Activated CD4-positive, alpha-beta T cell treated with anti-CD3 and anti-CD28 coated beads, Interleukin-2, amount 50 U/mL, for 4 hours (primary cell): ENCODE data around the gene PRICKLE1.

ENCODE experiments used
- DNase-seq, 2 experiments: peaks; one replicate each; pipeline ENCODE4 v3.0.0-alpha.2; 2020

Gene PRICKLE1

GRCh38 chr12:42484996-42485395 is 104.5 kb downstream of the PRICKLE1 start:
- no peak for DNase-seq

- peak; percentile 6 to 15 for DNase-seq
Observed at GRCh38 chr12:42483521-42483790, 106.1 kb downstream of the PRICKLE1 start.

GRCh38 chr12:42482748-42483520 is 106.6 kb downstream of the PRICKLE1 start:
- peak; percentile 6 to 15 for DNase-seq

GRCh38 chr12:42482041-42482747 is 107.4 kb downstream of the PRICKLE1 start:
- no peak for DNase-seq

- no peak for DNase-seq
Observed at GRCh38 chr12:42481368-42481767, 108.2 kb downstream of the PRICKLE1 start.

- DNase-seq, result no peak
Observed at GRCh38 chr12:42477941-42478340, 111.6 kb downstream of the PRICKLE1 start.

GRCh38 chr12:42475106-42475505 is 114.4 kb downstream of the PRICKLE1 start:
- DNase-seq, result no peak

- DNase-seq, result no peak
Observed at GRCh38 chr12:42474391-42474790, 115.2 kb downstream of the PRICKLE1 start.

- DNase-seq, result no peak
Observed at GRCh38 chr12:42473561-42473960, 116.0 kb downstream of the PRICKLE1 start.

GRCh38 chr12:42473130-42473529 is 116.4 kb downstream of the PRICKLE1 start:
- no peak for DNase-seq

- DNase-seq, result no peak
Observed at GRCh38 chr12:42472376-42472775, 117.2 kb downstream of the PRICKLE1 start.

- no peak for DNase-seq
Observed at GRCh38 chr12:42469355-42470175, 120.0 kb downstream of the PRICKLE1 start.

GRCh38 chr12:42468921-42469320 is 120.6 kb downstream of the PRICKLE1 start:
- no peak for DNase-seq

GRCh38 chr12:42468341-42468821 is 121.2 kb downstream of the PRICKLE1 start:
- no peak for DNase-seq

- no peak for DNase-seq
Observed at GRCh38 chr12:42463671-42464070, 125.9 kb downstream of the PRICKLE1 start.

- no peak for DNase-seq
Observed at GRCh38 chr12:42462486-42462885, 127.1 kb downstream of the PRICKLE1 start.

GRCh38 chr12:42459336-42459847 is 130.2 kb downstream of the PRICKLE1 start:
- no peak for DNase-seq

- DNase-seq, result no peak
Observed at GRCh38 chr12:42458575-42458974, 131.0 kb downstream of the PRICKLE1 start.

GRCh38 chr12:42450248-42450647 is 139.3 kb downstream of the PRICKLE1 start:
- no peak for DNase-seq

- DNase-seq, result no peak
Observed at GRCh38 chr12:42448841-42449240, 140.7 kb downstream of the PRICKLE1 start.

- no peak for DNase-seq
Observed at GRCh38 chr12:42447371-42447786, 142.2 kb downstream of the PRICKLE1 start.

- no peak for DNase-seq
Observed at GRCh38 chr12:42446761-42447160, 142.8 kb downstream of the PRICKLE1 start.

- no peak for DNase-seq
Observed at GRCh38 chr12:42445891-42446290, 143.7 kb downstream of the PRICKLE1 start.
